ENCODE measurements around the gene FARP2.
"Not testable (repeated sequence)": the region's sequence is repeated elsewhere in the genome, so short reads cannot be mapped to it uniquely, and the experiment has no call there.

The FARP2 gene

GRCh38 chr2:241519669-241520068, 163.6 kb downstream of the FARP2 start:
- no peak for TF ChIP-seq CTCF (conservative IDR thresholded peaks at IDR 0.05; ENCODE audit: low read depth)
- ChIA-PET POLR2A (ENCODE audit: low non-redundant PET) (interaction anchor here (0.5 kb wide), 1 partner anchor 14 kb away, joined by 4 read pairs; no protein-coding TSS in a partner anchor), CTCF (interaction anchor here (0.5 kb wide), 1 partner anchor 65 kb away, joined by 3 read pairs; no protein-coding TSS in a partner anchor)
- DNase-seq (ENCODE audit: low spot score): no peak
- no peak overlapping the region for H3K27ac ChIP-seq

- no peak for TF ChIP-seq CTCF (conservative IDR thresholded peaks at IDR 0.05; ENCODE audit: low read depth)
- ChIA-PET CTCF (no interaction called here), POLR2A (ENCODE audit: low non-redundant PET) (no interaction called here)
- DNase-seq (ENCODE audit: low spot score): no peak
- H3K27ac ChIP-seq: no peak overlapping the region
Measured at GRCh38 chr2:241522477-241522876, 166.4 kb downstream of the FARP2 start.

GRCh38 chr2:241525818-241526780, 170.0 kb downstream of the FARP2 start:
- POLR2A ChIA-PET (ENCODE audit: low non-redundant PET); CTCF ChIA-PET; H3K27ac ChIP-seq; DNase-seq (ENCODE audit: low spot score): not testable (repeated sequence)

- ChIA-PET CTCF (no interaction called here), POLR2A (ENCODE audit: low non-redundant PET) (no interaction called here)
- no peak for TF ChIP-seq CTCF (conservative IDR thresholded peaks at IDR 0.05; ENCODE audit: low read depth)
Measured at GRCh38 chr2:241530571-241530970, 174.5 kb downstream of the FARP2 start.

GRCh38 chr2:241531161-241531722, 175.2 kb downstream of the FARP2 start:
- DNase-seq (ENCODE audit: low spot score): no peak
- H3K27ac ChIP-seq: no peak overlapping the region
- ChIA-PET CTCF (no interaction called here), POLR2A (ENCODE audit: low non-redundant PET) (no interaction called here)
- no peak for TF ChIP-seq CTCF (conservative IDR thresholded peaks at IDR 0.05; ENCODE audit: low read depth)

More at GRCh38 chr2:241530571-241530970, 174.5 kb downstream of the FARP2 start:
- DNase-seq (ENCODE audit: low spot score): no peak
- no peak overlapping the region for H3K27ac ChIP-seq

- no peak for TF ChIP-seq CTCF (conservative IDR thresholded peaks at IDR 0.05; ENCODE audit: low read depth)
- no peak overlapping the region for H3K27ac ChIP-seq
- ChIA-PET POLR2A (ENCODE audit: low non-redundant PET) (no interaction called here), CTCF (no interaction called here)
- no peak for DNase-seq (ENCODE audit: low spot score)
Measured at GRCh38 chr2:241532168-241532567, 176.1 kb downstream of the FARP2 start.

Data from RWPE1 (cell line).